Measurements from ENCODE around the gene ZSWIM4.

Gene ZSWIM4

DNA sequence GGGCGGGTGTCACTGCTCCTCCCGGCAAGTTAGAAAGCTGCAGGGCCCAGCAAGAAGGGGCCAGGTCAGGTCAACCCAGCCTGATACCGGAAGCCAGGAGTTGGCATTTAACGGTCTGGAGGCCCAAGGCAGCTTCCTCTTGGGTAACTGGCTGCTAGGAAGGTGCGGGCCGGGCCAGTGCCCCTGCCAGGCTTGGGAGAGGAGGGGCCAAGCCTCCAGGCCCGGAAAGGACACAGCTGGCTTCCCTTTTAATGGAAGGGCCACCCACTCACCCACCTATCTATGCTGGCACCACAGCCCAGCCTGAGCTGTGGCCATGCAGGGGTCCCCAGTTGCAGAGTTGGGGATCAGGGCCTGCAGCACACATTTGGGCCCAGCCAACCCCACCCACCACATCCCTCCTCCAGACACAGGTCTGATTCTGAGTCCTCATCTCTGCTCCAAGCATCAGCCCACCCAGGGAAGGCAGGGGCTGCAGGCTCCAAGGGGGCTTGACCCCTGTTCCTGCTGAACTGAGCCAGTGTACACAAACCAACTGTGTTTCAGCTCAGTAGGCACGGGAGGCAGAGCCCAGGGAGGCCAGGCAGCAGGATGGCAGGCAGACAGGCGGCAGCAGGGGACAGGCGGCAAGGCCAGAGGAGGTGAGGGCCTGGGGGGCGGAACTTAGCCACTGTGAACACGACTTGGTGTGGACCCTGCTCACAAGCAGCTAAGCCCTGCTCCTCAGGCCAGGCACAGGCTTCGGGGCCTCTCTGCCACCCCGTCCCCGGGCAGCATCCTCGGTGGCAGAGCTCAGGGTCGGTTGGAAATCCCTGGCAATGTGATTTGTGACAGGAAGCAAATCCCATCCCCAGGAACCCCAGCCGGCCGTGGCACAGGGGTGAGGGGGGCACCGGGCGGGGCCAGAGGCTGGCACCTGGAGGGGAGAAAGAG is 40.8 kb downstream of the ZSWIM4 start:
- Histone ChIP-seq H3K4me1 (ENCODE audit: control insufficient read depth, low read length) (peaks cover 69% of the 10 kb centered on the region), H3K36me3 (ENCODE audit: control insufficient read depth, low read length) (no peaks in the 10 kb centered on the region), H3K27ac (ENCODE audit: low read depth, low read length) (peak overlapping the region; percentile 24), H3K9me3 (ENCODE audit: control insufficient read depth, insufficient read depth, low read length) (no peaks in the 10 kb centered on the region), H3K9me2 (replicated peaks; ENCODE audit: control insufficient read depth, low read length) (no peaks in the 10 kb centered on the region), H3K27me3 (ENCODE audit: control insufficient read depth, low read length) (no peaks in the 10 kb centered on the region), H3F3A (ENCODE audit: control insufficient read depth, insufficient read depth) (peaks cover 21% of the 10 kb centered on the region), H4K20me1 (ENCODE audit: control insufficient read depth, insufficient read depth, low read depth, low read length) (no peaks in the 10 kb centered on the region), H3K79me2 (ENCODE audit: control insufficient read depth, low read length) (0 out of 2 replicates have a peak, but pooled peaks cover under 1% of the 10 kb centered on the region), H3K4me3 (ENCODE audit: low read length) (peak overlapping the region; percentile 48; the same call in 1 of the 2 replicates), H3K4me2 (ENCODE audit: low read length) (peak overlapping the region; percentile 68)
- TF ChIP-seq EZH2phosphoT487 (IDR thresholded peaks at IDR 0.05; ENCODE audit: borderline replicate concordance, low read length) (no peak), CTCF (IDR thresholded peaks at IDR 0.05; ENCODE audit: low read depth, low read length, poor library complexity, severe bottlenecking) (no peak)

DNA sequence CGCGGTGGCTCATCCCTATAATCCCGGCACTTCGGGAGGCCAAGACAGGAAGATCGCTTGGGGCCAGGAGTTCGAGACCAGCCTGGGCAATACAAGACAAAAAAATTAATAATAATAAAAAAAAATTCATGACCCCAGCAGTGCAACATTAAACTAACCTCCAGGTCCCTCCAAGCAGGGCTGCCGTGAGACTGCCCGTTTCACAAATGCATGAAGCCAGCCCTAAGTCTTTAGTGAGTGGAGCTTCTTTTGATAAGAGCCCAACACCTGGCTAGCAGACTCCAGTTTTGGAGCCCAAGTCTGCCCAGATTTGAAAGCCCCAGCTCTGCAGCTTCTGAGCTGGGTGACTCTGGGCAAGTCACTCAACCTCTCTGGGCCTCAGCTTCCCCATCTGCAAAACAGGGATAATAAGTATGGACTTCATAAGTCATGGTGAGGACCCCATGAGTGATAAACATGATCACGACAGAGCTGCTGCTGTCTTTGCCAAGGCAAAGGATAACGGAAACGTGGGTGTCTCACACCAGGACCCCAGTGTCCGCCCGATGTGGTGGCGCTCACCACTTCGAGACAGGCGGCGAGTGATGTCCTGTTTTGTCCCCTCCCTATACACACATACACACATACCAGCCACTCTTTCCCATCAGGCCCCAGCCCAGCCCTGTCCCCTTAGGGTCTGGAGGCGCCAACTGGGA is 43.3 kb downstream of the ZSWIM4 start:
- no peaks in the 10 kb centered on the region for H3K9me3 ChIP-seq (ENCODE audit: control insufficient read depth, insufficient read depth, low read length)
- TF ChIP-seq EZH2phosphoT487 (IDR thresholded peaks at IDR 0.05; ENCODE audit: borderline replicate concordance, low read length): no peak
- peak overlapping the region; percentile 53; the same call in 1 of the 2 replicates for H3K4me3 ChIP-seq (ENCODE audit: low read length)
- H3F3A ChIP-seq (ENCODE audit: control insufficient read depth, insufficient read depth): peaks cover 21% of the 10 kb centered on the region
- H3K36me3 ChIP-seq (ENCODE audit: control insufficient read depth, low read length): no peaks in the 10 kb centered on the region
- H3K27me3 ChIP-seq (ENCODE audit: control insufficient read depth, low read length): peaks cover 10% of the 10 kb centered on the region
- H4K20me1 ChIP-seq (ENCODE audit: control insufficient read depth, insufficient read depth, low read depth, low read length): no peaks in the 10 kb centered on the region
- peak overlapping the region; percentile 32 for H3K27ac ChIP-seq (ENCODE audit: low read depth, low read length)
- H3K79me2 ChIP-seq (ENCODE audit: control insufficient read depth, low read length): 0 out of 2 replicates have a peak, but pooled peaks cover 6% of the 10 kb centered on the region
- H3K4me1 ChIP-seq (ENCODE audit: control insufficient read depth, low read length): peaks cover 82% of the 10 kb centered on the region
- H3K4me2 ChIP-seq (ENCODE audit: low read length): peak overlapping the region; percentile 62
- no peaks in the 10 kb centered on the region for H3K9me2 ChIP-seq (replicated peaks; ENCODE audit: control insufficient read depth, low read length)

GRCh38 chr19:13839130-13839937 is 44.1 kb downstream of the ZSWIM4 start:
- Histone ChIP-seq H3K36me3 (ENCODE audit: control insufficient read depth, low read length) (no peaks in the 10 kb centered on the region), H3K27ac (ENCODE audit: low read depth, low read length) (peak overlapping the region; percentile 32), H3K4me2 (ENCODE audit: low read length) (peak overlapping the region; percentile 62), H3K9me3 (ENCODE audit: control insufficient read depth, insufficient read depth, low read length) (no peaks in the 10 kb centered on the region), H3K4me1 (ENCODE audit: control insufficient read depth, low read length) (peaks cover 83% of the 10 kb centered on the region), H3K27me3 (ENCODE audit: control insufficient read depth, low read length) (peaks cover 10% of the 10 kb centered on the region), H3F3A (ENCODE audit: control insufficient read depth, insufficient read depth) (peaks cover 18% of the 10 kb centered on the region), H3K4me3 (ENCODE audit: low read length) (peak overlapping the region; percentile 53), H3K9me2 (replicated peaks; ENCODE audit: control insufficient read depth, low read length) (no peaks in the 10 kb centered on the region), H4K20me1 (ENCODE audit: control insufficient read depth, insufficient read depth, low read depth, low read length) (no peaks in the 10 kb centered on the region), H3K79me2 (ENCODE audit: control insufficient read depth, low read length) (0 out of 2 replicates have a peak, but pooled peaks cover 6% of the 10 kb centered on the region)
- TF ChIP-seq CTCF (IDR thresholded peaks at IDR 0.05; ENCODE audit: low read depth, low read length, poor library complexity, severe bottlenecking) (peak; percentile 20), EZH2phosphoT487 (IDR thresholded peaks at IDR 0.05; ENCODE audit: borderline replicate concordance, low read length) (no peak)
